Stomach smooth muscle (tissue), 2 donors: ENCODE data around the gene NR3C2.
"Not testable (repeated sequence)": the region's sequence is repeated elsewhere in the genome, so short reads cannot be mapped to it uniquely, and the experiment has no call there.

Source experiments
- H3K27ac ChIP-seq: one replicate; pipeline ENCODE4 v1.7.0; 2013; ENCODE audit warnings: mild to moderate bottlenecking, low read length, inconsistent platforms
- H3K27me3 ChIP-seq, 2 donors: one replicate each; pipeline ENCODE4 v1.7.0; 2013; ENCODE audit warnings: low read length in 2 of 2; ENCODE audit not compliant: insufficient read depth in 2 of 2, control insufficient read depth in 1 of 2
- H3K36me3 ChIP-seq, 2 donors: one replicate each; pipeline ENCODE4 v1.7.0; 2013; ENCODE audit warnings: low read length in 2 of 2; ENCODE audit not compliant: control insufficient read depth in 2 of 2, insufficient read depth in 2 of 2
- H3K4me1 ChIP-seq: one replicate; pipeline ENCODE4 v1.7.0; 2013; ENCODE audit warnings: low read length; ENCODE audit not compliant: control insufficient read depth, insufficient read depth
- H3K4me3 ChIP-seq, 2 donors: one replicate each; pipeline ENCODE4 v1.7.0; 2013; ENCODE audit warnings: low read length in 2 of 2
- H3K9ac ChIP-seq, 2 donors: one replicate each; pipeline ENCODE4 v1.7.0; 2013; ENCODE audit warnings: low read length in 2 of 2, mild to moderate bottlenecking in 1 of 2
- H3K9me3 ChIP-seq, 2 donors: one replicate each; pipeline ENCODE4 v1.7.0; 2013; ENCODE audit warnings: low read length in 2 of 2; ENCODE audit not compliant: control insufficient read depth in 2 of 2
- donor health status: healthy.
- donor health status: Pancreatic carcinoma.

The NR3C2 gene

GRCh38 chr4:148159793-148160192 is 282.4 kb downstream of the NR3C2 start:
- no peaks in the 10 kb centered on the region for H3K4me1 ChIP-seq

GRCh38 chr4:148154769-148155168 is 287.4 kb downstream of the NR3C2 start:
- Histone ChIP-seq H3K4me3 (no peak overlapping the region), H3K27ac (no peak overlapping the region), H3K36me3 (peaks cover 0 to 3% of the 10 kb centered on the region in 2 donors), H3K4me1 (no peaks in the 10 kb centered on the region), H3K27me3 (no peaks in the 10 kb centered on the region), H3K9me3 (no peaks in the 10 kb centered on the region), H3K9ac (no peak overlapping the region)

More at GRCh38 chr4:148159793-148160192, 282.4 kb downstream of the NR3C2 start:
- no peak overlapping the region for H3K4me3 ChIP-seq
- no peak overlapping the region for H3K9ac ChIP-seq
- no peaks in the 10 kb centered on the region for H3K36me3 ChIP-seq
- H3K27ac ChIP-seq: no peak overlapping the region
- H3K9me3 ChIP-seq: no peaks in the 10 kb centered on the region
- H3K27me3 ChIP-seq: no peaks in the 10 kb centered on the region

DNA sequence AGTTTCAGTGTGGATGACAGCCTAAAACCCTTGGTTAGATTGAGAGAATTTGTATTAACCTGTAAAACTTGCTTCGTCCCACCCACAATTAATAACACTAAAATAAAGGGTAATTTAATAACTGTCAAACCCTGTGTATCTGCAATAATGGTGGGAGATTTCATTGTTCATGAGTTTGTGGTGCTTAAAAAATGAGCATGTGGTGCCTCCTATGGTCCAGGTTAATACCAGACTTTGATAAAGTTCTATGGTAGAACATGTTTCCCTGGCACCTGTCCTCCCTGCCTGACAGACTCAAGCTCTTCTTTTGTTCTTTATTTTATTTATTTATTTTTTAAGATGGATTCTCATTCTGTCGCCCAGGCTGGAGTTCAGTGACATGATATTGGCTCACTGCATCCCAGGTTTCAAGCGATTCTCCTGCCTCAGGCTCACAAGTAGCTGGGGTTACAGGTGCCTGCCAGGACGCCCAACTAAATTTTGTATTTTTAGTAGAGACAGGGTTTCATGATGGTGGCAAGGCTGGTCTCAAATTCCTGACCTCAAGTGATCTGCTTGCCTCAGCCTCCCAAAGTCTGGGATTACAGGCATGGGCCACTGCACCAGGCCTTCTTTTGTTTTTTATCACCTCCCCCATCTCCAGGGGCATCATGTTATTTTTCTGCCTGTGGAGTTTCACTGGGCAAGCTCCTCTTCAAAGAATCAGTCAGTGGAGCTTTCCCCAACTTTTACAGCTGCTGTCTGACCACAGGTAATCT is 289.2 kb downstream of the NR3C2 start:
- Histone ChIP-seq H3K36me3 (peaks cover 0 to 5% of the 10 kb centered on the region in 2 donors), H3K9ac (no peak overlapping the region), H3K27ac (no peak overlapping the region), H3K4me1 (no peaks in the 10 kb centered on the region), H3K9me3 (no peaks in the 10 kb centered on the region), H3K27me3 (no peaks in the 10 kb centered on the region), H3K4me3 (no peak overlapping the region)

DNA sequence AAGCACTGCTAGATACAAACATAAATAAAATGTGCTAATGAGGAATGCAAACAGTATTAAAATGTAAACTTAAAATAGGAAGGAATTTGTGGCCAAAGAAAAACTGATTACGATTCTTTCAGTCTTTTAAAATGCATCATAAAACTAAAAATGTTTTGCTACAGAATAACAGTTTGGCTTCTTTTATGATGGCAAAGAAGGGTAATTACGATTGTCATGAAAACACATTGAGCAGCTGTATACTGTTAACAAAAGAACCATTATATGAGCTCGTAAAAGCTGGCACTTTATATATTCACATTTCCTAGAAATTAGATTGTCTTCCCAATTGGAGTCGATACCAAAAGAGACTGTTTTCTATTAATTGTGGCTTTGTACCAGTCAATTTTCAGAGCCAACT is 290.4 kb downstream of the NR3C2 start:
- H3K9ac ChIP-seq: no peak overlapping the region
- no peaks in the 10 kb centered on the region for H3K9me3 ChIP-seq
- H3K4me3 ChIP-seq: no peak overlapping the region
- H3K4me1 ChIP-seq: no peaks in the 10 kb centered on the region
- H3K27me3 ChIP-seq: no peaks in the 10 kb centered on the region
- no peak overlapping the region for H3K27ac ChIP-seq
- H3K36me3 ChIP-seq: peaks cover 0 to 5% of the 10 kb centered on the region in 2 donors

- H3K27ac ChIP-seq: no peak overlapping the region
- H3K9ac ChIP-seq: no peak overlapping the region
- H3K4me3 ChIP-seq: no peak overlapping the region
- no peaks in the 10 kb centered on the region for H3K9me3 ChIP-seq
- H3K27me3 ChIP-seq: no peaks in the 10 kb centered on the region
- no peaks in the 10 kb centered on the region for H3K4me1 ChIP-seq
- peaks cover 5 to 11% of the 10 kb centered on the region in 2 donors for H3K36me3 ChIP-seq
Measured at GRCh38 chr4:148145475-148145874, 296.7 kb downstream of the NR3C2 start.

DNA sequence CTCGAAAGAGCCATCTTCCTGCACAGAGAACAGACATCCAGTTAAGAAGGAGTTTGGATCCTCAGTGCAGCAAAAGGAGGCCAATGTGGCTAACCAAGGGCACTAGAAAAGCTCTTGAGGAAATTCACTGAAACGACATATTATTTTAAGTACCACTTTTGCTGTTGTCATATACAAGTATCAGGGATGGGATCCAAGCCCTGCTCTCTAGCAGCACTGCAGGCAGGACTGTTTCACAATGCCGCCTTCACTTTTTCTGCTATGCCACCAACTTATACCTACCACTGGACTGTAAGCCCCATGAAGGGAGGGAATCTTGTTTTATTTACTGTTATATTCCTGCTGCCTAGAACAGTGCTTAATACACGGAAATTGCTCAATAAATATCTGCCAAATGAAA is 299.0 kb downstream of the NR3C2 start:
- H3K4me3 ChIP-seq: no peak overlapping the region
- H3K36me3 ChIP-seq: peaks cover 5 to 11% of the 10 kb centered on the region in 2 donors
- no peak overlapping the region for H3K9ac ChIP-seq
- H3K27ac ChIP-seq: no peak overlapping the region
- H3K9me3 ChIP-seq: no peaks in the 10 kb centered on the region
- no peaks in the 10 kb centered on the region for H3K4me1 ChIP-seq
- H3K27me3 ChIP-seq: no peaks in the 10 kb centered on the region

GRCh38 chr4:148141501-148141900 is 300.7 kb downstream of the NR3C2 start:
- no peaks in the 10 kb centered on the region for H3K4me1 ChIP-seq
- no peaks in the 10 kb centered on the region for H3K9me3 ChIP-seq
- no peak overlapping the region for H3K27ac ChIP-seq
- peaks cover 3 to 11% of the 10 kb centered on the region in 2 donors for H3K36me3 ChIP-seq
- no peak overlapping the region for H3K9ac ChIP-seq
- H3K27me3 ChIP-seq: no peaks in the 10 kb centered on the region
- H3K4me3 ChIP-seq: no peak overlapping the region

GRCh38 chr4:148126825-148127224 is 315.4 kb downstream of the NR3C2 start:
- no peaks in the 10 kb centered on the region for H3K36me3 ChIP-seq
- H3K9ac ChIP-seq: no peak overlapping the region
- no peaks in the 10 kb centered on the region for H3K4me1 ChIP-seq
- H3K27ac ChIP-seq: no peak overlapping the region
- no peaks in the 10 kb centered on the region for H3K27me3 ChIP-seq
- H3K4me3 ChIP-seq: no peak overlapping the region
- peaks cover 0 to 2% of the 10 kb centered on the region in 2 donors for H3K9me3 ChIP-seq

GRCh38 chr4:148124512-148124911 is 317.7 kb downstream of the NR3C2 start:
- H3K9ac ChIP-seq: no peak overlapping the region
- H3K4me3 ChIP-seq: no peak overlapping the region
- peaks cover 3 to 7% of the 10 kb centered on the region in 2 donors for H3K36me3 ChIP-seq
- H3K27ac ChIP-seq: no peak overlapping the region
- H3K4me1 ChIP-seq: no peaks in the 10 kb centered on the region
- no peaks in the 10 kb centered on the region for H3K27me3 ChIP-seq
- peaks cover 0 to 2% of the 10 kb centered on the region in 2 donors for H3K9me3 ChIP-seq

- H3K36me3 ChIP-seq: peaks cover 3 to 13% of the 10 kb centered on the region in 2 donors
- not testable (repeated sequence) for H3K9ac ChIP-seq, H3K4me3 ChIP-seq, H3K9me3 ChIP-seq, H3K4me1 ChIP-seq, H3K27me3 ChIP-seq, H3K27ac ChIP-seq
Measured at GRCh38 chr4:148123161-148123560, 319.1 kb downstream of the NR3C2 start.

- Histone ChIP-seq H3K36me3 (peaks cover 3 to 17% of the 10 kb centered on the region in 2 donors), H3K4me1 (no peaks in the 10 kb centered on the region), H3K9ac (no peak overlapping the region), H3K4me3 (no peak overlapping the region), H3K27me3 (no peaks in the 10 kb centered on the region), H3K27ac (no peak overlapping the region), H3K9me3 (peaks cover 0 to 2% of the 10 kb centered on the region in 2 donors)
Measured at GRCh38 chr4:148120216-148120615, 322.0 kb downstream of the NR3C2 start.
